ENCODE data around the gene BAIAP2. TPM values are rescaled to one million over a fixed set of nuclear protein-coding genes. Genes with fewer than 3 reads are reported as not detected.

Gene BAIAP2
- total RNA-seq, 1 donor from 2014 or later: 119 TPM

DNA sequence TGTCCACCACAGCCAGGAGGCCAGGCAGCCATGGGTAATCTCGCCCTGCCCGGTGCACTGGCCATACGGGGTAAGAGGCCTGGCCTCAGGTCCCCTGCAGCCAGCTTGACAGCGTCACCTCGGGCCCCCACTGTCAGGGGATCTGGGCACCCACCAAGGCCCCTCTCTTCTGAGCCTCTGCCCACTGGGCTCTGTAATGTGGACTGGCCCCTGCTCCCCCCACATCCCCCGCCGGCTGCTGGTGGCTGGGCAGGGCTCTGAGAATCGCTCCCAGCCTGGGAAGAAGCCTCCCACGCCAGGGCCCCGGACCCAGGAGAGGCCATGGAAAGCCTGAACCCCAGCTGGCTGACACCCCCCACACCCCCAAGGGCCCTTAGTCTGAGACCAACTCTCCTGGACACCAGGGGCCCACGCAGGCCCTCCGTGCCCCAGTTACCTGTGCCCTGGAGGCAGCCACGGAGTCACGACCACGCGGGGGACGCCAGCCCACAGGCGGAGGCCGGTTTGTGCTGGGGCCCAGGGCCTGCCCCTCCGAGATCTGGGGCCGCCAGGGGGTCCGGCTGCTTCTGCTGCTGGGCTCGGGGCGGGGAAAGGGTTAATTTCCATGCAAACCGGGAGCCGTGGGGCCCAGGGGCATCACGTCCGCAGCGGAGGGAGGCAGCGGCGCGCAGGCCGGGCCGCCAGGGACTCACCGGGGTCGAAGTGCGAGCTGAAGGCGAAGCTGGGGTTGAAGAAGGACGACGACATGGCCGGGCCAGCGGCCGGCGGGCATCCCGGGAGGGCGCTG lies 130.5 kb downstream of the BAIAP2 start, which contains the start of gene PVALEF:
TSS of gene PVALEF (plus strand) at position 262 of the 787 bp plus-strand sequence. CDS start 15,720 bp downstream, outside the sequence.
- peak; percentile 44 for DNase-seq

DNA sequence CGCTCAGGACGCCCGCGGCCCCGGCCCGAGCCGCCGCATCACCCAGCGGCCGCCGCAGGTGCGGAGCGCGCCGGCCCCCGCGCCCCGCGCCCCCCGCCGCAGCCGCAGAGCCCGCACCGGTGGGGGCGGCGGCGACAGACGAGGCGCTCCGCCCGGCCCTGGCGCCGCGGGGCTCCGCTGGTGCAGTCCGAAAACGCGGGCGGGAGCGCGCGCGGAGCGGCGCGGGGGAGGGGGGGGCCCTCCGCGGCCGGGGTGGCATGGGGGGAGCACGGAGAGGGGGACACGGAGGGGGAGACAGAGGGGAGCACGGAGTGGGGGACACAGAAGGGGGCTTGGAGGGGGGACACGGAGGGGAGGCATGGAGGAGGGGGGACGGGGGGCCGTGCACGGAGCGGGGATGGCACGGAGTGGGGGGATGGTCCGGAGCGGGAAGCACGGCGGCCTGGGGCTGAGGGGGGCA lies 131.1 kb downstream of the BAIAP2 start, which contains the start of gene AATK:
TSS of gene AATK (minus strand) at position 189 of the 460 bp plus-strand sequence. CDS start 229 bp downstream, outside the sequence.
- Histone ChIP-seq H3K27me3 (ENCODE audit: low read depth) (peaks cover 24% of the 10 kb centered on the region), H3K36me3 (no peaks in the 10 kb centered on the region), H3K4me3 (peak within 1 kb of the TSS; percentile 39), H3K4me1 (peaks cover 5% of the 10 kb centered on the region), H3K27ac (no peak within 1 kb of the TSS), H3K9me3 (no peaks in the 10 kb centered on the region)
- intact Hi-C loops (cut with DNase I): no loop called here
- no peak for ATAC-seq
- DNase-seq: no peak
- TF ChIP-seq, protein P1, sequence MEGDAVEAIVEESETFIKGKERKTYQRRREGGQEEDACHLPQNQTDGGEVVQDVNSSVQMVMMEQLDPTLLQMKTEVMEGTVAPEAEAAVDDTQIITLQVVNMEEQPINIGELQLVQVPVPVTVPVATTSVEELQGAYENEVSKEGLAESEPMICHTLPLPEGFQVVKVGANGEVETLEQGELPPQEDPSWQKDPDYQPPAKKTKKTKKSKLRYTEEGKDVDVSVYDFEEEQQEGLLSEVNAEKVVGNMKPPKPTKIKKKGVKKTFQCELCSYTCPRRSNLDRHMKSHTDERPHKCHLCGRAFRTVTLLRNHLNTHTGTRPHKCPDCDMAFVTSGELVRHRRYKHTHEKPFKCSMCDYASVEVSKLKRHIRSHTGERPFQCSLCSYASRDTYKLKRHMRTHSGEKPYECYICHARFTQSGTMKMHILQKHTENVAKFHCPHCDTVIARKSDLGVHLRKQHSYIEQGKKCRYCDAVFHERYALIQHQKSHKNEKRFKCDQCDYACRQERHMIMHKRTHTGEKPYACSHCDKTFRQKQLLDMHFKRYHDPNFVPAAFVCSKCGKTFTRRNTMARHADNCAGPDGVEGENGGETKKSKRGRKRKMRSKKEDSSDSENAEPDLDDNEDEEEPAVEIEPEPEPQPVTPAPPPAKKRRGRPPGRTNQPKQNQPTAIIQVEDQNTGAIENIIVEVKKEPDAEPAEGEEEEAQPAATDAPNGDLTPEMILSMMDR (IDR thresholded peaks at IDR 0.05): no peak

More for the DNA sequence above, 130.5 kb downstream of the BAIAP2 start, which contains the start of gene PVALEF:
- Histone ChIP-seq H3K4me1 (peaks cover 10% of the 10 kb centered on the region), H3K9me3 (no peaks in the 10 kb centered on the region), H3K36me3 (no peaks in the 10 kb centered on the region), H3K27me3 (ENCODE audit: low read depth) (peaks cover 28% of the 10 kb centered on the region), H3K4me3 (peak within 1 kb of the TSS; percentile 39), H3K27ac (no peak within 1 kb of the TSS)
- ATAC-seq: no peak
- intact Hi-C loops (cut with DNase I): no loop called here
- TF ChIP-seq, protein P1 (IDR thresholded peaks at IDR 0.05): no peak

Small RNA genes within 50 kb of the gene (microRNA-seq; reads per million reads assigned to microRNA genes)
- gene MIR1250 (ENCODE audit: borderline number of aligned reads): not detected
- gene MIR3065 (ENCODE audit: borderline number of aligned reads): not detected
- not detected for gene MIR338 (ENCODE audit: borderline number of aligned reads)
- gene MIR657 (ENCODE audit: borderline number of aligned reads): not detected

Other genes with a start within 250 kb of the BAIAP2 start
- 28.8 TPM for gene CHMP6, start 43.3 kb upstream of the BAIAP2 start, total RNA-seq
- not detected for gene PVALEF, start 130.4 kb downstream of the BAIAP2 start, total RNA-seq
- gene AATK, start 131.1 kb downstream of the BAIAP2 start, total RNA-seq: 64.0 TPM
- 8.3 TPM for gene CEP131, start 187.8 kb downstream of the BAIAP2 start, total RNA-seq
- 43.2 TPM for gene TEPSIN, start 203.9 kb downstream of the BAIAP2 start, total RNA-seq
- gene NDUFAF8, start 204.2 kb downstream of the BAIAP2 start, total RNA-seq: 24.3 TPM

All from lower lobe of right lung (tissue), 2 donors.